ENCODE measurements around the gene RNF224. TPM values are rescaled to one million over a fixed set of nuclear protein-coding genes. Genes with fewer than 3 reads are reported as not detected.

RNF224 gene
- total RNA-seq, 1 donor from 2014 or later, result 0.35 TPM

DNA sequence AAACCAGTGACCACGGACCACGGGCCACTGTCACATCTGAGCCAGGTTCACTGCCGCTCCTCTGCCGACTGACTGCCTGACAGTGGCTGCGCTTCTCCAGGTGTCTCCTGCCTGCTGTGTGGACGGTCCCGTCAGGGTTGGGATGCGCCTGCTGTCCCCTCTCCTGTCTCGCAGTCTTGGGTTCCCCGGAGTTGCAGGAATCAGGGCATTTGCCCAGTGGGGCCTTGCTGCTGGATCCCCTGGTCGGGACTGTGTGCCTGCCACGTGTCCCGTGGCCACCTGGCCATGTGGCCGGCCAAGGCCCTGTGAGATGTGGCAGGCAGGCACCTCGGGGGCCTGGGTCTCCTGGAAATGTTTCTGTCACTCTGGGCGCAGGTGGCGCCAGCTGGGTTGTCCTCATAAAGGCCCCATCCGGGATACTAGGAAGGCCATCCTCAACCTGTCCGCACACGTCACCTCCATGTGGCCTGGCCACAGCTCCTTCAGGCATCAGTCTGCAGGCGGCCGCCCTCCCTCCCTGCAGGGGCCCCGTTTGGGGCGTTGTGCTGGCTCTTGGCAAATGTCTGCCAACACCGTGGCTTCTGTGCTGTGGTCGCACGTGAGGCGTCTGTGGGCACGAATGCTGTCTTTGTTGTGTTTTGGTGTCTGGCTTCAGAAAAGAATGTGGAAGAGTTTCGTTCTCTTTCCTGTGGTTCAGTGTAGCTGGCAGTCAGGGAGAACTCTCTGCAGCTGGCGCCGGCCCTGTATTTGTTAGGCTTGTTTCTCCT lies 43.8 kb downstream of the RNF224 start:
- peaks cover 32% of the 10 kb centered on the region for H3K36me3 ChIP-seq

DNA sequence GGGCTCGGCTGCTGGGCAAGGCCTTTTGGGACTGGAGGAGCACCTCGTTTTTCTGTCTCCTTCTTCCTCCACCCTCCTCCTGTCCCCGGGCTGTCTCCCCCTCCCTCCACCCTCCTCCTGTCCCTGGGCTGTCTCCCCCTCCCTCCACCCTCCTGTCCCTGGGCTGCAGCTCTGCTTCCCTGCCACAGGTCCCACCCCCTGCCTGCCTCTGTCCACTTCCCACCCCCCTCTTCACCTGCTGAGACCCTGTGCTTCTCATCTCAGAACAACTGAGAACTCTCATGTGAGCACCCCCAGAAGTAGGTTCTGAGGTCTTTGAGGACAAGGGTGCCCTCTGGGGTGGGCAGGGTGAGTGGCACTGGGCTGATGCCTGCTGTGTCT lies 44.4 kb downstream of the RNF224 start:
- H3K27ac ChIP-seq, result no peak overlapping the region
- TF ChIP-seq, protein P1, sequence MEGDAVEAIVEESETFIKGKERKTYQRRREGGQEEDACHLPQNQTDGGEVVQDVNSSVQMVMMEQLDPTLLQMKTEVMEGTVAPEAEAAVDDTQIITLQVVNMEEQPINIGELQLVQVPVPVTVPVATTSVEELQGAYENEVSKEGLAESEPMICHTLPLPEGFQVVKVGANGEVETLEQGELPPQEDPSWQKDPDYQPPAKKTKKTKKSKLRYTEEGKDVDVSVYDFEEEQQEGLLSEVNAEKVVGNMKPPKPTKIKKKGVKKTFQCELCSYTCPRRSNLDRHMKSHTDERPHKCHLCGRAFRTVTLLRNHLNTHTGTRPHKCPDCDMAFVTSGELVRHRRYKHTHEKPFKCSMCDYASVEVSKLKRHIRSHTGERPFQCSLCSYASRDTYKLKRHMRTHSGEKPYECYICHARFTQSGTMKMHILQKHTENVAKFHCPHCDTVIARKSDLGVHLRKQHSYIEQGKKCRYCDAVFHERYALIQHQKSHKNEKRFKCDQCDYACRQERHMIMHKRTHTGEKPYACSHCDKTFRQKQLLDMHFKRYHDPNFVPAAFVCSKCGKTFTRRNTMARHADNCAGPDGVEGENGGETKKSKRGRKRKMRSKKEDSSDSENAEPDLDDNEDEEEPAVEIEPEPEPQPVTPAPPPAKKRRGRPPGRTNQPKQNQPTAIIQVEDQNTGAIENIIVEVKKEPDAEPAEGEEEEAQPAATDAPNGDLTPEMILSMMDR (IDR thresholded peaks at IDR 0.05), result no peak
- no peaks in the 10 kb centered on the region for H3K27me3 ChIP-seq
- peaks cover 28% of the 10 kb centered on the region for H3K36me3 ChIP-seq
- DNase-seq (no peak), ATAC-seq (no peak)
- no peak overlapping the region for H3K4me3 ChIP-seq
- H3K4me1 ChIP-seq, result peaks cover 51% of the 10 kb centered on the region
- no peaks in the 10 kb centered on the region for H3K9me3 ChIP-seq
- intact Hi-C loops (cut with DNase I), result no loop called here

More for the DNA sequence above, 43.8 kb downstream of the RNF224 start:
- intact Hi-C loops (cut with DNase I), result no loop called here
- no peak overlapping the region for H3K27ac ChIP-seq
- H3K27me3 ChIP-seq, result no peaks in the 10 kb centered on the region
- no peak overlapping the region for H3K4me3 ChIP-seq
- TF ChIP-seq, protein P1 (IDR thresholded peaks at IDR 0.05), result no peak
- DNase-seq, result peak; percentile 67
- H3K4me1 ChIP-seq, result peaks cover 45% of the 10 kb centered on the region
- H3K9me3 ChIP-seq, result no peaks in the 10 kb centered on the region
- no peak for ATAC-seq

DNA sequence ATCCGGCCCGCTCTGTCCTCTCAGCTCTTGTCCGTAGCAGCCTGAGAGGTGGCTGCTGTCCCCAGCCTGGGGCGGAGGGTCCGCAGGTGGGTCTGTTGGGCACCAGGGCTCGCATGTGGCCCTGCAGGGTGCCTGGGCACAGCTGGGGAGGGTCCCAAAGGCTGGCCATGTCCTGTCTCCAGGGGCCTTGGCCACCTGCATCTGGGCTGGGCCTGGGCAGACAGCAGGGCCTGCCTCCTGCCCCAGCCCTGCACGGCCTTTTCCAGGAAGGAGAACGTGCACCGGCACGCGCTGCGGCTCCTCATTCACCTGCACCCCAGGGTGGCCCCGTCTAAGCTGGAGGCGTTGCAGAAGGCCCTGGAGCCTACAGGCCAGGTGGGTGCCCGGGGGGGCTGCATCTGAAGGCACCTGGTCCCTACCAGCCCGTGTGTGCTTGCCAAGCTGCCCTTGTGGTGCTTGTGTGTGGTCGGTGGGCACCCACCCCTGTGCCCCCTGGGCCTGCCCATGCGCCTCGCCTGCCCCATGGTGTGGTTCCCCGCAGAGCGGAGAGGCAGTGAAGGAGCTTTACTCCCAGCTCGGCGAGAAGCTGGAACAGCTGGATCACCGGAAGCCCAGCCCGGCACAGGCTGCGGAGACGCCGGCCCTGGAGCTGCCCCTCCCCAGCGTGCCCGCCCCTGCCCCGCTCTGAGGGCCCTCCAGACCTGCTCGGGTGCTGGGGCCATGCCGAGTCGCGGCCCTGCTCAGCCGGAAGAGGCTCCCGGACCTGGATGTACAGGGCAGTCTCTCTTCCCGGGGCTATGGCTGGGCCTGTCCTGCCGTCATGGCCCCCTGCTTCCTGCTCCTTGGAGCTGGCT lies 45.2 kb downstream of the RNF224 start:
- DNase-seq, result peak; percentile 65
- TF ChIP-seq, protein P1 (IDR thresholded peaks at IDR 0.05), result no peak
- Histone ChIP-seq H3K27ac (no peak overlapping the region), H3K4me1 (peaks cover 59% of the 10 kb centered on the region), H3K27me3 (no peaks in the 10 kb centered on the region), H3K4me3 (no peak overlapping the region), H3K36me3 (peaks cover 28% of the 10 kb centered on the region), H3K9me3 (no peaks in the 10 kb centered on the region)
- ATAC-seq, result no peak
- intact Hi-C loops (cut with DNase I), result no loop called here

DNA sequence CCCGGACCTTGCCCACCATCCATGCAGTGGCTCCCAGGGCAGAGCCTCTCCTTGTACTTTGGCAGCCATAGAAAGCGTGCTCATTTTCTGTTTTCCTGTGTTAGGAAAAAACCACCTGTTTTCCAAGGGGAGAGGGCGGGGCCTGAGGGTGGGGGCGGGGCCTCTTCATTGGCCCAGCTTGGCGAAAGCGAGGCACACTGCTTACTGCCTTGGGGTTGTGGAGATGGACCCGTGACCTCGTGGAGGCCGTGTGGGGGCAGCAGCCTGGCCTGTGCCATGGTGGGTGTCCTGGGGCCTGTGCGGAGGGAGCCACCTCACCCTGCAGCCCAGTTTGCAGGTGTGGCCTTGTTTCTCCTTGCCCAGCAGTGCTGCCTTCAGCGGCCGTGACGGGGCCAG lies 45.8 kb downstream of the RNF224 start:
- H3K4me3 ChIP-seq, result no peak overlapping the region
- TF ChIP-seq, protein P1 (IDR thresholded peaks at IDR 0.05), result no peak
- H3K36me3 ChIP-seq, result peaks cover 23% of the 10 kb centered on the region
- intact Hi-C loops (cut with DNase I), result no loop called here
- peak overlapping the region; percentile 17 for H3K27ac ChIP-seq
- H3K27me3 ChIP-seq, result no peaks in the 10 kb centered on the region
- H3K4me1 ChIP-seq, result peaks cover 55% of the 10 kb centered on the region
- no peak for ATAC-seq
- no peaks in the 10 kb centered on the region for H3K9me3 ChIP-seq
- DNase-seq, result peak; percentile 62

DNA sequence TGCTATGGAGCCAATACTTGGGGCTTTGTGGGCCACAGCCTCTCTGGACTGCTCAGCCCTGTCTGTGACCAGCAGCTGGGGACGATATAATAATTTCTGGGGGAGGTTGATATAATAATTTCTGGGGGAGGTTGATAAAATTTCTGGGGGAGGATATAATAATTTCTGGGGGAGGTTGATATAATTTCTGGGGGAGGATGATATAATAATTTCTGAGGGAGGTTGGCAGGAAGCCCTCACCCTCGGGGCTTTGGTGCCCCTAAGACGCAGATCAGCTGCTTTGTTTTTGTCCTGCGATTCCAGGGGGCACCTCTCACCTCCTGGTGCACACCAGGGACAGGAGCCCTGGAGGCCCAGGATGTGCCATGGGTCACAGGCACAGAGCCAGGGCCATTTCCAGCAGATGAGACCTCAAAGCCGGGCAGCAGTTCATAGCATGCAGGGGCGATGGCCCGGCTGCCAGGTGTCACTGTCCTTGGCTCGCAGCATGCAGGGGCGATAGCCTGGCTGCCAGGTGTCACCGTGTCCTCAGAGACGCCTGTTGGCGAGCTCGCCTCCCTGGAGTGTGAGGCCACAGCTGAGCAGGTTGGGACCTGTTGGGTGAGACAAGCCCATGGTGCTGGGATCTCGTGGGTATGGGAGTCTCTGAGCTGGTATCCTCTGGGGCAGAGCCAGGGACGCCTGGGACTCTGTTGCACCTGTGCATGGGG lies 46.5 kb downstream of the RNF224 start:
- peaks cover 48% of the 10 kb centered on the region for H3K4me1 ChIP-seq
- intact Hi-C loops (cut with DNase I), result no loop called here
- no peak overlapping the region for H3K4me3 ChIP-seq
- no peaks in the 10 kb centered on the region for H3K27me3 ChIP-seq
- DNase-seq (peak; percentile 65), ATAC-seq (no peak)
- TF ChIP-seq, protein P1 (IDR thresholded peaks at IDR 0.05), result no peak
- H3K36me3 ChIP-seq, result peaks cover 22% of the 10 kb centered on the region
- H3K27ac ChIP-seq, result peak overlapping the region; percentile 60
- H3K9me3 ChIP-seq, result no peaks in the 10 kb centered on the region
